Measurements from ENCODE around the gene ALDOA.
A peak's percentile ranks its signal among the peaks of the same experiment; 100 is the strongest.
"Not testable (repeated sequence)": the region's sequence is repeated elsewhere in the genome, so short reads cannot be mapped to it uniquely, and the experiment has no call there.

The ALDOA gene

GRCh38 chr16:30065102-30065942 is at the start of gene ALDOA:
Gene ALDOA (plus strand): TSS chr16:30065760. CDS start chr16:30066898, 1,138 bp downstream.
- DNase-seq (ENCODE audit: low spot score): peak; percentile 96

- DNase-seq (ENCODE audit: low spot score): no peak
Measured at GRCh38 chr16:30016555-30017276, 48.8 kb upstream of the ALDOA start.

- no peak for DNase-seq (ENCODE audit: low spot score)
Measured at GRCh38 chr16:30017277-30017656, 48.3 kb upstream of the ALDOA start.

- not testable (repeated sequence) for DNase-seq (ENCODE audit: low spot score)
Measured at GRCh38 chr16:30017937-30018336, 47.6 kb upstream of the ALDOA start.

GRCh38 chr16:30018731-30019158 is 46.8 kb upstream of the ALDOA start:
- no peak for DNase-seq (ENCODE audit: low spot score)

GRCh38 chr16:30022887-30023286 is 42.7 kb upstream of the ALDOA start, which contains the start of gene C16orf92:
Gene C16orf92 (plus strand): TSS chr16:30023198. CDS start chr16:30023341, 143 bp downstream.
- no peak for DNase-seq (ENCODE audit: low spot score)

- DNase-seq (ENCODE audit: low spot score): no peak
Measured at GRCh38 chr16:30023586-30023985, 42.0 kb upstream of the ALDOA start.

GRCh38 chr16:30024451-30024850 is 41.1 kb upstream of the ALDOA start:
- no peak for DNase-seq (ENCODE audit: low spot score)

GRCh38 chr16:30025156-30025555 is 40.4 kb upstream of the ALDOA start:
- no peak for DNase-seq (ENCODE audit: low spot score)

- no peak for DNase-seq (ENCODE audit: low spot score)
Measured at GRCh38 chr16:30025574-30025973, 40.0 kb upstream of the ALDOA start.

- no peak for DNase-seq (ENCODE audit: low spot score)
Measured at GRCh38 chr16:30026449-30026848, 39.1 kb upstream of the ALDOA start.

GRCh38 chr16:30027588-30028437 is 37.7 kb upstream of the ALDOA start:
- no peak for DNase-seq (ENCODE audit: low spot score)

GRCh38 chr16:30028438-30029076 is 37.0 kb upstream of the ALDOA start:
- no peak for DNase-seq (ENCODE audit: low spot score)

- no peak for DNase-seq (ENCODE audit: low spot score)
Measured at GRCh38 chr16:30030011-30030685, 35.4 kb upstream of the ALDOA start.

GRCh38 chr16:30030841-30031413 is 34.6 kb upstream of the ALDOA start, which contains the start of gene TLCD3B:
Gene TLCD3B (minus strand): TSS chr16:30031271. CDS start chr16:30030527, 744 bp downstream.
- DNase-seq (ENCODE audit: low spot score): no peak

- DNase-seq (ENCODE audit: low spot score): no peak
Measured at GRCh38 chr16:30031477-30031918, 34.1 kb upstream of the ALDOA start.

GRCh38 chr16:30032083-30032819 is 33.3 kb upstream of the ALDOA start:
- peak; percentile 75 for DNase-seq (ENCODE audit: low spot score)

- DNase-seq (ENCODE audit: low spot score): no peak
Measured at GRCh38 chr16:30033270-30033669, 32.3 kb upstream of the ALDOA start.

GRCh38 chr16:30040221-30040620 is 25.3 kb upstream of the ALDOA start:
- no peak for DNase-seq (ENCODE audit: low spot score)

GRCh38 chr16:30040690-30041089 is 24.9 kb upstream of the ALDOA start:
- not testable (repeated sequence) for DNase-seq (ENCODE audit: low spot score)

All from AG08396 (cell line).